ENCODE results near the gene LPO. TPM values are rescaled to one million over a fixed set of nuclear protein-coding genes. Genes with fewer than 3 reads are reported as not detected.

LPO gene
- total RNA-seq, 2 experiments from 2014 or later, result not detected

DNA sequence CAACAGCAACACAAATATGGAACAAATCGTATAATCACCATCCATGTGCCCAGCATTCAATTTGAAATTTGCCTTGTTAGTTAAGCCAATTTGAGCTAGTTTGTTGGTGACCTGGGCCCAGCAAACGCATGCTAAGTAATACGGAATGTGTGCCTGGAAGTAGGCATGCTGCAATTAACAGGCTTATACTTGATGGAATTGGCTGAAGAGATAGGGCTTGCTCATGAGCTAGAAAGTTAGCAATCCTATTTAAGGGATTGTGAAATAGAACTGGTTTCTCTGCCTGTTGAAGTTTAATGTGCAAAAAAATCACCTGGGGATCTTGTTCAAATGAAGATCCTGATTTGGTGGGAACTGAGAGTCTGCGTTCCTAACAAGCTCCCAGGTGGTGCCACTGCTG, 8.5 kb upstream of the LPO start:
- no peak for ATAC-seq
- no peaks in the 10 kb centered on the region for H3K36me3 Mint-ChIP-seq (ENCODE audit: low read depth)
- ChIA-PET CTCF (interaction anchor here (1.4 to 3.1 kb wide), 3 partner anchors 18 to 28 kb away, joined by 3 to 14 read pairs (median 14); no protein-coding TSS in a partner anchor), POLR2A (no interaction called here)
- no peak overlapping the region for H3K27ac Mint-ChIP-seq
- H3K9me3 Mint-ChIP-seq (ENCODE audit: insufficient read depth), result no peaks in the 10 kb centered on the region
- peaks cover 11% of the 10 kb centered on the region for H3K4me1 Mint-ChIP-seq (ENCODE audit: low read depth)
- DNase-seq, result no peak
- no peak overlapping the region for H3K4me3 Mint-ChIP-seq
- peaks cover 31% of the 10 kb centered on the region for H3K27me3 Mint-ChIP-seq (ENCODE audit: low read depth)

DNA sequence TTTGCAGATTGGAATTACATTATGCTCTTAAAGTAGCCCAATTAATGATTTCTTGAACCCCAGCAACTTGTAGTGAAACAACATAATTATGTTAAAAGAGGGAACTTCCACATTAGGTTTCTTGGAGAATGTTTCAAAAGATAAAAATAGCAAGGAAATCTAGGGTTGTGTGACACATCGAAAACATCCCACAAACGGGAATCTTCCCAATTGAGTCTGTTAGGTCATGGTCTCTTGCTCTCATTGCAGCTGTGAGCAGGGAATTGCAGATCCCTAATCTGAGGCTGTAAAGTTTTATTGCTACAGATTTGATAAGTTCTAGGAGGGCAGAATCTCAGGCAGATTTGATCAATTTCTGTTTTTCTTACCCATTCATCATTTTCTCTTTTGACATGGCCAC, 6.7 kb upstream of the LPO start:
- no peak for DNase-seq
- no peak overlapping the region for H3K4me3 Mint-ChIP-seq
- peaks cover 42% of the 10 kb centered on the region for H3K27me3 Mint-ChIP-seq (ENCODE audit: low read depth)
- H3K4me1 Mint-ChIP-seq (ENCODE audit: low read depth), result peaks cover 11% of the 10 kb centered on the region
- POLR2A ChIA-PET, result no interaction called here
- no peaks in the 10 kb centered on the region for H3K9me3 Mint-ChIP-seq (ENCODE audit: insufficient read depth)
- CTCF ChIA-PET, result interaction anchor here (1.2 to 3.1 kb wide), 5 partner anchors 10 to 18 kb away, joined by 3 to 14 read pairs (median 6); partner anchors contain the start of gene MKS1
- ATAC-seq, result no peak
- no peaks in the 10 kb centered on the region for H3K36me3 Mint-ChIP-seq (ENCODE audit: low read depth)
- H3K27ac Mint-ChIP-seq, result no peak overlapping the region

DNA sequence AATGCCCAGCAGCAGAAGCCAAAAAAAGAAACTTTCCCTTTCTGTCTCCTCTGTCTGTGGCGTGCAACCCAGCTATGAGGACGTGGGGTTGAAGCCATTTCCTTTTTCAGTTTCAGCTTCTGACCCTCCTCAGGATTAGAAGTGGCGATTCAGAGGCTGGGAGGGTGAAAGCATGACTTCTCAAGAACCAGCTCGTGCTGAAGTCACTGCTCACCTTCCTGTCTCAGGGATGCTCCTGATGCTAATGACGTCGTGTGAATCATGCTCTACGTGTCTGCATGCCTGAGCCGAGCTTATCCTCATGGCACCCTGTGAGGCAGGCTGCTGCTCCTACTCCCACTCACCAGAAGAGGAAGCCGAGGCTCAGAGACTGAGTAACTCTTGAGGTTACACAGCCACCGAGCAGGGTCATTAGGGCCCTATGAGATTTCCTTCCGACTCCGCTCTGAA, 5.7 kb upstream of the LPO start:
- no peaks in the 10 kb centered on the region for H3K9me3 Mint-ChIP-seq (ENCODE audit: insufficient read depth)
- no peak for ATAC-seq
- no peak overlapping the region for H3K27ac Mint-ChIP-seq
- peaks cover 38% of the 10 kb centered on the region for H3K27me3 Mint-ChIP-seq (ENCODE audit: low read depth)
- H3K36me3 Mint-ChIP-seq (ENCODE audit: low read depth), result no peaks in the 10 kb centered on the region
- no peak overlapping the region for H3K4me3 Mint-ChIP-seq
- CTCF ChIA-PET, result interaction anchor here (0.9 to 3.1 kb wide), 3 partner anchors 12 to 17 kb away, joined by 4 to 14 read pairs (median 6); no protein-coding TSS in a partner anchor
- peaks cover 11% of the 10 kb centered on the region for H3K4me1 Mint-ChIP-seq (ENCODE audit: low read depth)
- no peak for DNase-seq
- POLR2A ChIA-PET, result no interaction called here

DNA sequence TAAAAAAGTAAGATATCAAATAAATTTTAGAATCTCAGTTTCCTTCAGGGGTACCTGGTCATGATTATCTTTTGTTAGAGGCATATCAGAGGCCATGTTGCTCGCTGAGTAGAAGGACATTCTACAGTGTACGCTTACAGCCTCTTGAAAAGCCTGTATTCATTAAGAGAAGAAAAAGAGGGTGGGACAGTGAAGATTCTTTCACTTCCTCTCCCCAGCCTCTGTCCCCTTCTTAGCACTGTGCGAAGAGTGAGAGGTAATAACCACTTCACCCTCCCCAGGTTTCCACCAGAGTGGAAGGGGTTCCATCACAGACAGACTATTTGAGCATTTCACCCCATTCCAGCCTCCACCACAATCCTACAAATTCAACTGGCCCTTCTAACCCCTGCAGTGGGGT, 4.8 kb upstream of the LPO start:
- DNase-seq (no peak), ATAC-seq (no peak)
- Mint-ChIP-seq H3K4me3 (no peak overlapping the region), H3K36me3 (ENCODE audit: low read depth) (no peaks in the 10 kb centered on the region), H3K9me3 (ENCODE audit: insufficient read depth) (no peaks in the 10 kb centered on the region), H3K27me3 (ENCODE audit: low read depth) (peaks cover 34% of the 10 kb centered on the region), H3K4me1 (ENCODE audit: low read depth) (peaks cover 11% of the 10 kb centered on the region), H3K27ac (no peak overlapping the region)
- ChIA-PET POLR2A (no interaction called here), CTCF (no interaction called here)

DNA sequence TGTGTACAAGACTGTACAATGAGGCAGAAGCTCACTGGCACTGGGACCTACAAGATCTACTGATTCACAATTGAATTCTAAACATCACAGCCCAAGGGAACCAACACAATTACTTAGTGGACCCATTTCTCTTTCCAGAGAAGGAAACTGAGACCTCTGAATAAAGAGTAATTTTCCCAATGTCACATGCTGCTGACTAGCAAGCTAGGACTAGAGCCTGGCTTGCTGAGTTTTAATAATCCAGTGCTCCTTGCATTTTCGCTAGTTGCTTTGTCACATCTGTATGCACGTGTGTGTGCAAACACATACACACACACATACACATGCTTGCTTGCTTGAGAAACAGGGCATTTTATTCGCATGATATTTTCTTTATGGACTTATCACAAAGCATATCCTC, 3.9 kb upstream of the LPO start:
- Mint-ChIP-seq H3K36me3 (ENCODE audit: low read depth) (no peaks in the 10 kb centered on the region), H3K9me3 (ENCODE audit: insufficient read depth) (no peaks in the 10 kb centered on the region), H3K4me1 (ENCODE audit: low read depth) (peaks cover 11% of the 10 kb centered on the region), H3K27ac (no peak overlapping the region), H3K4me3 (no peak overlapping the region), H3K27me3 (ENCODE audit: low read depth) (peaks cover 39% of the 10 kb centered on the region)
- ATAC-seq (no peak), DNase-seq (no peak)
- POLR2A ChIA-PET, result no interaction called here
- CTCF ChIA-PET, result interaction anchor here (1.2 kb wide), 2 partner anchors 16 to 34 kb away, joined by 3 to 5 read pairs; no protein-coding TSS in a partner anchor

DNA sequence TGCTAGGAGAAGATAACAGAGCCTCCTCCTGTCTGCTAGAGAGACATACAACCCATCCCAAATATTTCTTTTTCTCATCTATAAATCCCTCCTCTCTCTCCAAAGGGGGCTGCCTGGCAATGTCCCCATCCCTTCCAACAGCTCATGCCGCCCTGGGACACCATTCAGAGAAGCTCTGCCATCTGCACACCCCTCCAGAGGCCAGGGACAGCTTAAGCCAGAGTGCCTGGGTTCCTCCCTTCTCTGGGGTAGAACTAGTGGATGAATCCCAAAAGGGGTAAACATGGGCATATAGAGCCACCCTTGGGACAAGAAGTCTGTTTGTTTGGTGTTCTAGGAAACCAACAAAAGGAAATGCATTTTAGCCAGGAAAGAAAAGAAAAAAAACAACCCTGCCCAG, 2.6 kb upstream of the LPO start:
- ATAC-seq (no peak), DNase-seq (no peak)
- Mint-ChIP-seq H3K4me3 (no peak overlapping the region), H3K27me3 (ENCODE audit: low read depth) (peaks cover 48% of the 10 kb centered on the region), H3K36me3 (ENCODE audit: low read depth) (no peaks in the 10 kb centered on the region), H3K4me1 (ENCODE audit: low read depth) (peaks cover 11% of the 10 kb centered on the region), H3K27ac (no peak overlapping the region), H3K9me3 (ENCODE audit: insufficient read depth) (no peaks in the 10 kb centered on the region)
- CTCF ChIA-PET, result interaction anchor here (1.1 to 1.6 kb wide), 3 partner anchors 12 to 35 kb away, joined by 4 to 7 read pairs (median 5); no protein-coding TSS in a partner anchor
- POLR2A ChIA-PET, result interaction anchor here (0.6 kb wide), 1 partner anchor 125 kb away, joined by 4 read pairs; no protein-coding TSS in a partner anchor

DNA sequence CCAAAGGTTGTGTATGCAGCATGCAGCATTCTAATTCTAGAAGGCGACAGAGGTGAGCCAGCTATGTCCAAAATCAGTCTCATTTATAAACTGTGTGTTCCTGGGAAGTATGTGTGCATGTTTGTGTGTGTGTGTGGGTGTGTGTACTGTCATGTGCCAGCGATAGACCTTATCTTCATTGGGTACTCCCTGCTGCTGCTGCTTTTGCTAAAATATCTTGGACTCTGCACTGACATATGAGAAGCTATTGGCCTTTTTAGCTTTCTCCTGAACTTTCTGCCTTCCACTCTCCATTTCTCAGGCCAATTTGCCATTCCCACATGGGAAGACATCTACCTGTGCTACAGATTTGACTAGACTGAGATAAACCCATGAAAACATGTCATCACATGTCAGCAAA, 2.0 kb upstream of the LPO start:
- Mint-ChIP-seq H3K27me3 (ENCODE audit: low read depth) (peaks cover 47% of the 10 kb centered on the region), H3K9me3 (ENCODE audit: insufficient read depth) (no peaks in the 10 kb centered on the region), H3K4me3 (no peak overlapping the region), H3K27ac (no peak overlapping the region), H3K4me1 (ENCODE audit: low read depth) (peaks cover 11% of the 10 kb centered on the region), H3K36me3 (ENCODE audit: low read depth) (no peaks in the 10 kb centered on the region)
- DNase-seq (peak; percentile 9), ATAC-seq (no peak)
- ChIA-PET CTCF (interaction anchor here (0.8 to 3.1 kb wide), 6 partner anchors 9 to 211 kb away, joined by 3 to 20 read pairs (median 4); no protein-coding TSS in a partner anchor), POLR2A (interaction anchor here (0.6 kb wide), 1 partner anchor 69 kb away, joined by 3 read pairs; no protein-coding TSS in a partner anchor)

DNA sequence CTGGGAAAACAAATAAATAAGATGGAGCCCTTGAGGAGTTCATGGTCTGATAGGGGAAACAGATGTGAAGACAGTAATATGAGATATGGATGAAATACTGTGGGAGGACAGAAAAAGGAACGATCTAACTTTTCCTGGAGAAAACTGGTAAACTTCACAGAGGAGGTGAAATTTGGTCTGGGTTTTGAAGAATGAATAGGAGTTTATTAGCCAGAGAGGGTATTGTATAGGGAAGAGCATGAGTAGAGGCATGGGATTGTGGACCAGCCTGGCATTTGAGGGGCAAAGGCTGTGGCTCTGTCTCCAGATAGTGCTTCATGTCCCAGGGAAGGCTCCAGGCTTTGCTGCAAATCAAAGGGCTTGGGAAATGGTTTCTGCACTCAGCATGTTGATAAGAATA, 1.6 kb downstream of the LPO start:
- no peak for ATAC-seq
- Mint-ChIP-seq H3K36me3 (ENCODE audit: low read depth) (no peaks in the 10 kb centered on the region), H3K9me3 (ENCODE audit: insufficient read depth) (no peaks in the 10 kb centered on the region), H3K27me3 (ENCODE audit: low read depth) (peaks cover 60% of the 10 kb centered on the region), H3K4me1 (ENCODE audit: low read depth) (peaks cover 5% of the 10 kb centered on the region), H3K4me3 (no peak overlapping the region), H3K27ac (no peak overlapping the region)
- ChIA-PET CTCF (no interaction called here), POLR2A (no interaction called here)
- DNase-seq, result no peak

DNA sequence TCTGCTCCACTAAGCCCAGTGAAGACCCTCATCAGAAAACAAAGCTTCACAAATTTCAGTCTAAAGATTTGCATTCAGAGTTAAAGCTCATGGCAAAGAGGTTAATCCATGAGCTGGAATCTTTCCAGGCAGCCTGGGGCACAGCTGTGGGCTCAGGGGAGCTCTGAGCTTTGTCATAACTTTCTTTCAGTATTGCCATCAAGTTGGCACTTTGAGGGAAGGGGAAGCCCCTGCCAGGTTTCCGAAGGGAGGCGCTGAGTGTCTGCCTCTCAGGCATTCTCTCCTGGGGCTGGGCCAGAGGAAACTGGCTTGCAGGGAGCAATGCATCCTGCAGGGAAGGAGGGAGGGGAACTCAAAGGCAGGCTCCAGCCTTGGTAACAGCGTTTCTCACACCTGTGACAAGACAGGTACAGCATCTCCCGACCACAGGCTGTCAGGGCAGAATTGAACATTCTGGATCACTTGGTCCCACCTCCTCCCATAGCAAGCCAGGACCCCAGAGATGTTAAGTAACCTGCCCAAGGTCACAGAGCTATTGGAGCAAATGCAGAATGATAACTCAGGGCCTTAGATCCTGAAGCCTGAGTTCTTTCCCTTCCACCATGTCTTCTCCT, 3.9 kb downstream of the LPO start:
- Mint-ChIP-seq H3K36me3 (ENCODE audit: low read depth) (no peaks in the 10 kb centered on the region), H3K9me3 (ENCODE audit: insufficient read depth) (no peaks in the 10 kb centered on the region), H3K27me3 (ENCODE audit: low read depth) (peaks cover 54% of the 10 kb centered on the region), H3K27ac (no peak overlapping the region), H3K4me1 (ENCODE audit: low read depth) (peaks cover 8% of the 10 kb centered on the region), H3K4me3 (no peak overlapping the region)
- DNase-seq (peak; percentile 18), ATAC-seq (no peak)
- ChIA-PET POLR2A (interaction anchor here (0.6 kb wide), 1 partner anchor 113 kb away, joined by 3 read pairs; no protein-coding TSS in a partner anchor), CTCF (interaction anchor here (1.2 to 1.4 kb wide), 2 partner anchors 8 to 22 kb away, joined by 3 to 4 read pairs; no protein-coding TSS in a partner anchor)

DNA sequence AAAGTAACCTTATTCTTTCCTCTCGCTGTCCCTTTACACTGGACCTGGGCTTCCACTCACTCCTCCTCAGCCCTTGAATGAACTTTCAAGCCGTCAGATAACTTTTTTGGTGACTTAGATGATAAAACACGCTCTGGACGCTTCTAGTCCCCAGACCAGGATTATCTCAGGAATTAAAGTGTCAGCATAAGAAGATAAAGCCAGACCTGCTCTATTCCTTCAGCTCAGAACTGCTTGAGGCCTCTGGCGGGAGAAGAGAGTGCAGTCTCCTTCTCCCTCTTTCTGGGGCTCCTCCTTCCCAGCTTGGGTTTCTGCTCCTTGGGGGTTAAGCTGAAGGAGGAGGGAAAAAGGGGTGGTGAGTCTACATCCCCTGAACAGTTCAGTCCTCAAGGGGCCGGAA, 6.6 kb downstream of the LPO start:
- Mint-ChIP-seq H3K36me3 (ENCODE audit: low read depth) (no peaks in the 10 kb centered on the region), H3K4me3 (no peak overlapping the region), H3K27me3 (ENCODE audit: low read depth) (peaks cover 42% of the 10 kb centered on the region), H3K27ac (no peak overlapping the region), H3K9me3 (ENCODE audit: insufficient read depth) (no peaks in the 10 kb centered on the region), H3K4me1 (ENCODE audit: low read depth) (peaks cover 35% of the 10 kb centered on the region)
- ChIA-PET POLR2A (interaction anchor here (0.8 kb wide), 1 partner anchor 26 kb away, joined by 3 read pairs; no protein-coding TSS in a partner anchor), CTCF (no interaction called here)
- DNase-seq, result peak; percentile 6
- ATAC-seq, result no peak

DNA sequence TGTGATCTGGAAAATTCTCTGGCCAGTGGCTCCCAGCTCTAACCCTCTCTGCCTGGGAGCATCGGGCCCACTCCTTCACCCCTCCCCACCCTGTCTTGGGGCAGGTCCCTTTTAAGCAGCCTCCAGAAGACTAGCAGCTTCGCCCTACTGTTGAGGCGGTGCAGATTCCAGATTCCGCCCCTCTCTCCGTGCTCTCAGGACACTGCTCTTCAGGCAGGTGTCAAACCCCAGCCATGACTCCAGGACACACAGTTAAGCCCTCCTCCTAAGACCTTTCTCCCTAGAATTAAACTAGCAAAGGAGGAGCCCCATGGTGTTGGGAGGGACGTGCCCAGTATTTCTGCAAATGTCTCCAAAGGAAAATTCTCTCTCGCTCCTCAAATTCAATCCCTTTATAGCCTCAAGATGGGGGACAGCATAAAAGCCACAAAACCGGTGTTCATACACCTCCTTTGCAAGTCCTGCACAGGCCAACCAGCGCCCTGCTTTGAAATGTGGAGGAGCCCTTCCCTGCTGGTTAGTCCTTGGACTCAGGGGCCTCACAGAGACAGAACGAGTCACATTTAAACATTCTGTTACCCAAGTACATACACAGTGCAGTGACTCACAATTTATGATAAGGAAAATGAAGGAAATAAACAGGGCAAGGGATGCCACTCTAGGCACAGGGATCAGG, 7.2 kb downstream of the LPO start:
- no peak overlapping the region for H3K27ac Mint-ChIP-seq
- H3K36me3 Mint-ChIP-seq (ENCODE audit: low read depth), result no peaks in the 10 kb centered on the region
- ChIA-PET POLR2A (no interaction called here), CTCF (no interaction called here)
- H3K27me3 Mint-ChIP-seq (ENCODE audit: low read depth), result peaks cover 39% of the 10 kb centered on the region
- DNase-seq (peak; percentile 18), ATAC-seq (no peak)
- peaks cover 37% of the 10 kb centered on the region for H3K4me1 Mint-ChIP-seq (ENCODE audit: low read depth)
- no peak overlapping the region for H3K4me3 Mint-ChIP-seq
- H3K9me3 Mint-ChIP-seq (ENCODE audit: insufficient read depth), result no peaks in the 10 kb centered on the region

DNA sequence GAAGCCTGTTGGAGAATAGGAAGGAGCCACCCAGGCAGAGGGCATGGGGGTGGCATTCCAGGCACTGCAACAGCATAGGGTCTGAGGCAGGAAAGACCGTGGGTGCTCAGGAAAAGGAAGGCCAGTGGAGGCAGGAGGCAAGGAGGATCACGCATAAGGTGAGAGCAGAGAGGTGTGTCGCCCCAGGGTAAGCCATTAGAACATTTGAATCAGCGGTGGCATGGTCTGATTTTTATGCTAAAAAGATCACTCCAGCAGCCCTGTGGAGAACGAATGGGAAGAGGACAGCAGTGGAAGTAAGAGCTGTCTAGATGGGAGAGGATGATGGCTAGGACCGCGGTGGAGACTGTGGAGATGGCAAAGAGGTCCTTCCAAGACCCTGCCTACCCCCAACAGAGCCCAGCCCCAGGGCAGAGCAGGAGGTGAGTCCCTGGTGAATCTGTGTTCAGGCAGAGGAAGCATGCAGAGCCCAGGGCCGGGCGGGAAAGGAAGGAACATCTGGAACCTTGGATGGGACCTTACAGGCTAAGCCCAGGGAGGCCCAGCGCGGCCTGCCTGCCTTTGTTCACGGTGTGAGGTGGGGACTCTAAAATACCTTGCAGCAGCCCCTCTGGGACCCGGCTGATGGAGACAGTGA, 7.8 kb downstream of the LPO start:
- no peaks in the 10 kb centered on the region for H3K9me3 Mint-ChIP-seq (ENCODE audit: insufficient read depth)
- no peak overlapping the region for H3K4me3 Mint-ChIP-seq
- no peaks in the 10 kb centered on the region for H3K36me3 Mint-ChIP-seq (ENCODE audit: low read depth)
- peaks cover 37% of the 10 kb centered on the region for H3K4me1 Mint-ChIP-seq (ENCODE audit: low read depth)
- no peak overlapping the region for H3K27ac Mint-ChIP-seq
- H3K27me3 Mint-ChIP-seq (ENCODE audit: low read depth), result peaks cover 36% of the 10 kb centered on the region
- CTCF ChIA-PET, result interaction anchor here (1.1 to 2.2 kb wide), 5 partner anchors 9 to 71 kb away, joined by 3 to 14 read pairs (median 6); no protein-coding TSS in a partner anchor
- DNase-seq, result peak; percentile 19
- POLR2A ChIA-PET, result no interaction called here
- ATAC-seq, result no peak
